PFSK-1 (cell line): Measurements from ENCODE around the gene SLC24A3.

ENCODE experiments used
- FOXP2 ChIP-seq: optimal IDR thresholded peaks from 2 replicates; pipeline ENCODE3; 2011; ENCODE audit warnings: borderline replicate concordance, control low read depth, inconsistent platforms; ENCODE audit not compliant: insufficient read depth; ENCODE audit errors: extremely low read length, extremely low read depth
- POLR2AphosphoS5 ChIP-seq: IDR thresholded peaks from 2 replicates; pipeline ENCODE4 v1.6.1; 2012; ENCODE audit warnings: low read depth, mild to moderate bottlenecking, control low read depth, low read length, moderate library complexity
- SIN3A ChIP-seq: IDR thresholded peaks from 2 replicates; pipeline ENCODE4 v1.6.1; 2012; ENCODE audit warnings: mild to moderate bottlenecking, low read length, moderate library complexity, borderline replicate concordance; ENCODE audit not compliant: insufficient read depth
- TAF1 ChIP-seq: IDR thresholded peaks from 2 replicates; pipeline ENCODE4 v1.6.1; 2012; ENCODE audit warnings: low read length, control low read depth, borderline replicate concordance; ENCODE audit not compliant: insufficient read depth
- TF ChIP-seq, protein P1 (sequence below), 2 experiments: IDR thresholded peaks; 2 replicates each; pipeline versions ENCODE4 v1.6.1 to v1.8.0; 2011 to 2012; ENCODE audit warnings: low read depth in 2 of 2, low read length in 2 of 2, control low read depth in 1 of 2, inconsistent platforms in 1 of 2, mild to moderate bottlenecking in 1 of 2, moderate library complexity in 1 of 2; ENCODE audit not compliant: insufficient read depth in 1 of 2

The SLC24A3 gene

DNA sequence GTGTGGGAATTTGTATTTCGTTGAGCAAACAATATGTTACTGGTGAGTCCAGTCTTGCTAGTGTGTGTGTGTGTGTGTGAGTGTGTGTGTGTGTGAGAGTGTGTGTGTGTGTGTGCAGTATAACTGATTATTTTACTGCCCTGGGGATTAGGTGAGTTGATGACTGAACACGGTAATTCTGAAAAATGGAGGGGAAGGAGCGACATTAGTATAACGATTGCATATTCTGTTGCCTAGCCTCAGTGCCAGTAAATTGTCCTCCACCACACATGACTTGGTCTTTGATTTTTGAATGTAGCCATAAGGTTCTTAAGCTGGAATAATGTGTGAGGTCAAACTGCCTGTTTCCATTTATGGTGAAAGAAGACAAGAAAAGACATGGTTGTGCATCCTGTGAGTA is 121.1 kb downstream of the SLC24A3 start:
- TF ChIP-seq FOXP2: no peak
- TF ChIP-seq, protein P1, sequence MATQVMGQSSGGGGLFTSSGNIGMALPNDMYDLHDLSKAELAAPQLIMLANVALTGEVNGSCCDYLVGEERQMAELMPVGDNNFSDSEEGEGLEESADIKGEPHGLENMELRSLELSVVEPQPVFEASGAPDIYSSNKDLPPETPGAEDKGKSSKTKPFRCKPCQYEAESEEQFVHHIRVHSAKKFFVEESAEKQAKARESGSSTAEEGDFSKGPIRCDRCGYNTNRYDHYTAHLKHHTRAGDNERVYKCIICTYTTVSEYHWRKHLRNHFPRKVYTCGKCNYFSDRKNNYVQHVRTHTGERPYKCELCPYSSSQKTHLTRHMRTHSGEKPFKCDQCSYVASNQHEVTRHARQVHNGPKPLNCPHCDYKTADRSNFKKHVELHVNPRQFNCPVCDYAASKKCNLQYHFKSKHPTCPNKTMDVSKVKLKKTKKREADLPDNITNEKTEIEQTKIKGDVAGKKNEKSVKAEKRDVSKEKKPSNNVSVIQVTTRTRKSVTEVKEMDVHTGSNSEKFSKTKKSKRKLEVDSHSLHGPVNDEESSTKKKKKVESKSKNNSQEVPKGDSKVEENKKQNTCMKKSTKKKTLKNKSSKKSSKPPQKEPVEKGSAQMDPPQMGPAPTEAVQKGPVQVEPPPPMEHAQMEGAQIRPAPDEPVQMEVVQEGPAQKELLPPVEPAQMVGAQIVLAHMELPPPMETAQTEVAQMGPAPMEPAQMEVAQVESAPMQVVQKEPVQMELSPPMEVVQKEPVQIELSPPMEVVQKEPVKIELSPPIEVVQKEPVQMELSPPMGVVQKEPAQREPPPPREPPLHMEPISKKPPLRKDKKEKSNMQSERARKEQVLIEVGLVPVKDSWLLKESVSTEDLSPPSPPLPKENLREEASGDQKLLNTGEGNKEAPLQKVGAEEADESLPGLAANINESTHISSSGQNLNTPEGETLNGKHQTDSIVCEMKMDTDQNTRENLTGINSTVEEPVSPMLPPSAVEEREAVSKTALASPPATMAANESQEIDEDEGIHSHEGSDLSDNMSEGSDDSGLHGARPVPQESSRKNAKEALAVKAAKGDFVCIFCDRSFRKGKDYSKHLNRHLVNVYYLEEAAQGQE (IDR thresholded peaks at IDR 0.05; ENCODE audit: insufficient read depth in 1 of 2, low read depth in 2 of 2, low read length in 2 of 2): no peak

DNA sequence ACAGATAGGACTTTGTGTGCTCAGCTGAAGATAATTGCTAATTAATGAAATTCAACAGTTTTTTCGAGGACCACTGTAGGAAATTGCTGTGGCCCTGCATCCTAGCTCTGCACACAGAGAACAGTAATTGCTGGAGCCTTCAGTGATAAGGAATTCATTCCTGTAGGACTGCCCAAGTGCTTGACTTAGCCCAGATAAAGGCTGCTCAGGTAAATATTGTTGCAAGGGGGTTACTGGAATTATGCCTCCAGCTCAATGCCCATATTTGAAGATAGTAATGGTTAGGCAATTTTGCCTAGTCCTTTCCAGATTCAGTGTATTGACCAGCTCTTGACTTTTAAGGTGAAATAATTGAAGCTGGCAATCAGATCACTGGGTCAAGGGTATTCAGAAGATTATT is 122.9 kb downstream of the SLC24A3 start:
- TF ChIP-seq, protein P1 (IDR thresholded peaks at IDR 0.05; ENCODE audit: insufficient read depth in 1 of 2, low read depth in 2 of 2, low read length in 2 of 2): no peak
- TF ChIP-seq TAF1 (no peak), SIN3A (no peak), POLR2AphosphoS5 (no peak), FOXP2 (no peak)

DNA sequence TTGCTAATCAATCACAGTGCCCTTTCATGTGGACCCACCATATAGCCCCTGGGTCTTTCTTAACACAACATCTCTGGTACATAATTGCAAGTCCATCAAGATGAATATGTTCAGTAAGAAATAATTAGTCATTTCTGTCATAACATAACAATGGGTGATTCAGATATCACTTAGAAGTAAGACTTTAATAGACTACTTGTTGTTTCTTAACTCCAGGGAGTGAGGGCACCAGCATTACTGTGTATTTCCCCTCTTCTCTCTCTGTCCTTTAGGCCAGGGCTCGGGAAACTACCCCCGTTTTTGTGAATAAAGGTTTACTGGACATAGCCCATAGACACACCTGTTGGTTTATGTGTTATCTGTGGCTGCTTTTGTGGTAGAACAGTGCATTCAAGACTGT is 123.5 kb downstream of the SLC24A3 start:
- TF ChIP-seq FOXP2 (no peak), POLR2AphosphoS5 (no peak), SIN3A (no peak), TAF1 (no peak)
- TF ChIP-seq, protein P1 (IDR thresholded peaks at IDR 0.05; ENCODE audit: insufficient read depth in 1 of 2, low read depth in 2 of 2, low read length in 2 of 2): no peak

DNA sequence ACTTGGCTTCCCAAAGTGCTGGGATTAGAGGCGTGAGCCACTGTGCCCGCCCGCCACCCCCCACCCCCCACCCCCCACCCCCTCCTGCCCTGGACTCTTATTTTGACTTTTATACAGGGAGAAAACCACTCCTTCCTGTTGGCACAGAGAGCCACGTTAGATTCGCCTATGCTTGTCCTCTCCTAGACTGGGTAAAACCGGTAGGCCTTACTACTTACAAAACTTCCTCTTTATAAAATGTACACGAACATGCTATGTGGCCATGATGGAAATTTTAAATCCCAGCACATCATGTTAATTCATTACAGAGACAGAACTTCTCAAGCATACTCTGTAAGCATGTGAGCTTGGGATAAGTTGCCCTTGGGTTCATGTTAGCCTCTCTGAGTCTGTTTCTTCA is 124.2 kb downstream of the SLC24A3 start:
- TF ChIP-seq TAF1 (no peak), FOXP2 (no peak), SIN3A (no peak), POLR2AphosphoS5 (no peak)
- TF ChIP-seq, protein P1 (IDR thresholded peaks at IDR 0.05; ENCODE audit: insufficient read depth in 1 of 2, low read depth in 2 of 2, low read length in 2 of 2): no peak

DNA sequence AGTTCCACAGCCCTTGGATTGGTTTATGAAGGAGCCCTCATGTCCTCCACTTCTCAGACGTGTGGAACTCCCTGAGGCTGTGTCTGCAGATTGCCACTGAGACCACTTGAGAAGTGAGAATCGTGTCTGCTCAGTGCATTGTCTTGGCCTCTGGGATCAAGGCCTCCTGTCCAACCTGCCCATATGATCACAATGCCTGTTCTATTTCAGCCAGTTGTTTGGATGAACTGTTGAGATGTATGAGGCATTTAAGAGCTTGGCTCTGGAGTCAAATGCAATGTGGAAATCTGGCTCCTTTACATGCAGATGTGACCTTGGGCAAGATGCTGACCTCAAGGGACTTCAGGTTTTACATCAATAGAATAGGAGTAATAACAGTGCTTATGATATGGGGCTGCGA is 125.9 kb downstream of the SLC24A3 start:
- TF ChIP-seq TAF1 (no peak), POLR2AphosphoS5 (no peak), SIN3A (no peak), FOXP2 (no peak)
- TF ChIP-seq, protein P1 (IDR thresholded peaks at IDR 0.05; ENCODE audit: insufficient read depth in 1 of 2, low read depth in 2 of 2, low read length in 2 of 2): no peak
